PC-3 (cell line): ENCODE measurements around the gene MTPN.

ENCODE experiments used
- EZH2 ChIP-seq: fragments of 300-600 bp; sonication (generic); IDR thresholded peaks from one replicate; pipeline ENCODE4 v1.6.1; 2017; ENCODE audit warnings: antibody characterized with exemption, mild to moderate bottlenecking, low read length; ENCODE audit not compliant: unreplicated experiment
- TF ChIP-seq, protein P1 (sequence below): fragments of 300-600 bp; sonication (generic); conservative IDR thresholded peaks from 2 replicates; pipeline ENCODE4 v1.5.1; 2017; ENCODE audit warnings: antibody characterized with exemption, low read depth, mild to moderate bottlenecking, low read length

DNA sequence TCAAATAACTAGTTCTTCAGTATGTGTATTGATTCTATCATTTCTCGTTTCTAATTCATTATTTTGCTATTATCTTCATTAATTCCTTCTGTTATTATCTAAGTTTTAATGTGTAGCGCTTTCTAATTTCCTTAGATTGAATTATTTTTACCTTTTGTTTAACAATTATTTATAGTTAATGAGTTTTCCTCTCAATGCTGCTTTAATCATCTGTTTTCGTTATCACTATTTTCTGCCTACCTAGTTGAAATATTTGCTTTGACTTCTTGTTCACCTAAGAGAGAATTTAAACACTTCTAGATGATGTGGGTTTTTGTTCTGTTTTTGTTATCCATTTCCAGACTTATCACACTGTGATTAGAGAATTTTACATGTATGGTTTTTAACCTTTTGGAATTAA is 37.5 kb upstream of the MTPN start:
- TF ChIP-seq, protein P1, sequence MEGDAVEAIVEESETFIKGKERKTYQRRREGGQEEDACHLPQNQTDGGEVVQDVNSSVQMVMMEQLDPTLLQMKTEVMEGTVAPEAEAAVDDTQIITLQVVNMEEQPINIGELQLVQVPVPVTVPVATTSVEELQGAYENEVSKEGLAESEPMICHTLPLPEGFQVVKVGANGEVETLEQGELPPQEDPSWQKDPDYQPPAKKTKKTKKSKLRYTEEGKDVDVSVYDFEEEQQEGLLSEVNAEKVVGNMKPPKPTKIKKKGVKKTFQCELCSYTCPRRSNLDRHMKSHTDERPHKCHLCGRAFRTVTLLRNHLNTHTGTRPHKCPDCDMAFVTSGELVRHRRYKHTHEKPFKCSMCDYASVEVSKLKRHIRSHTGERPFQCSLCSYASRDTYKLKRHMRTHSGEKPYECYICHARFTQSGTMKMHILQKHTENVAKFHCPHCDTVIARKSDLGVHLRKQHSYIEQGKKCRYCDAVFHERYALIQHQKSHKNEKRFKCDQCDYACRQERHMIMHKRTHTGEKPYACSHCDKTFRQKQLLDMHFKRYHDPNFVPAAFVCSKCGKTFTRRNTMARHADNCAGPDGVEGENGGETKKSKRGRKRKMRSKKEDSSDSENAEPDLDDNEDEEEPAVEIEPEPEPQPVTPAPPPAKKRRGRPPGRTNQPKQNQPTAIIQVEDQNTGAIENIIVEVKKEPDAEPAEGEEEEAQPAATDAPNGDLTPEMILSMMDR: no peak
- no peak for TF ChIP-seq EZH2
